ENCODE results near the gene CGN.

Gene CGN

GRCh38 chr1:151485685-151486255, 25.4 kb upstream of the CGN start:
- DNase-seq (ENCODE audit: low read depth) = no peak
- no peak for TF ChIP-seq CTCF (IDR thresholded peaks at IDR 0.05; ENCODE audit: control insufficient read depth, extremely low read depth, insufficient read depth)
- no peak overlapping the region for H3K4me3 ChIP-seq (ENCODE audit: low read depth, low read length)

GRCh38 chr1:151486557-151486956, 24.6 kb upstream of the CGN start:
- H3K4me3 ChIP-seq (ENCODE audit: low read depth, low read length) = no peak overlapping the region
- no peak for DNase-seq (ENCODE audit: low read depth)
- no peak for TF ChIP-seq CTCF (IDR thresholded peaks at IDR 0.05; ENCODE audit: control insufficient read depth, extremely low read depth, insufficient read depth)

- TF ChIP-seq CTCF (IDR thresholded peaks at IDR 0.05; ENCODE audit: control insufficient read depth, extremely low read depth, insufficient read depth) = no peak
- no peak for DNase-seq (ENCODE audit: low read depth)
- no peak overlapping the region for H3K4me3 ChIP-seq (ENCODE audit: low read depth, low read length)
Measured at GRCh38 chr1:151491641-151492040, 19.5 kb upstream of the CGN start.

GRCh38 chr1:151492120-151492519, 19.1 kb upstream of the CGN start:
- DNase-seq (ENCODE audit: low read depth) = peak; percentile 62
- no peak overlapping the region for H3K4me3 ChIP-seq (ENCODE audit: low read depth, low read length)
- TF ChIP-seq CTCF (IDR thresholded peaks at IDR 0.05; ENCODE audit: control insufficient read depth, extremely low read depth, insufficient read depth) = no peak

- H3K4me3 ChIP-seq (ENCODE audit: low read depth, low read length) = no peak overlapping the region
- no peak for TF ChIP-seq CTCF (IDR thresholded peaks at IDR 0.05; ENCODE audit: control insufficient read depth, extremely low read depth, insufficient read depth)
- no peak for DNase-seq (ENCODE audit: low read depth)
Measured at GRCh38 chr1:151493042-151493441, 18.1 kb upstream of the CGN start.

- no peak overlapping the region for H3K4me3 ChIP-seq (ENCODE audit: low read depth, low read length)
- no peak for TF ChIP-seq CTCF (IDR thresholded peaks at IDR 0.05; ENCODE audit: control insufficient read depth, extremely low read depth, insufficient read depth)
- no peak for DNase-seq (ENCODE audit: low read depth)
Measured at GRCh38 chr1:151494741-151495281, 16.4 kb upstream of the CGN start.

GRCh38 chr1:151495316-151495715, 15.9 kb upstream of the CGN start:
- DNase-seq (ENCODE audit: low read depth) = no peak
- TF ChIP-seq CTCF (IDR thresholded peaks at IDR 0.05; ENCODE audit: control insufficient read depth, extremely low read depth, insufficient read depth) = no peak
- H3K4me3 ChIP-seq (ENCODE audit: low read depth, low read length) = no peak overlapping the region

Data from LNCaP clone FGC (cell line).